ENCODE data around the gene XPC.

XPC gene

DNA sequence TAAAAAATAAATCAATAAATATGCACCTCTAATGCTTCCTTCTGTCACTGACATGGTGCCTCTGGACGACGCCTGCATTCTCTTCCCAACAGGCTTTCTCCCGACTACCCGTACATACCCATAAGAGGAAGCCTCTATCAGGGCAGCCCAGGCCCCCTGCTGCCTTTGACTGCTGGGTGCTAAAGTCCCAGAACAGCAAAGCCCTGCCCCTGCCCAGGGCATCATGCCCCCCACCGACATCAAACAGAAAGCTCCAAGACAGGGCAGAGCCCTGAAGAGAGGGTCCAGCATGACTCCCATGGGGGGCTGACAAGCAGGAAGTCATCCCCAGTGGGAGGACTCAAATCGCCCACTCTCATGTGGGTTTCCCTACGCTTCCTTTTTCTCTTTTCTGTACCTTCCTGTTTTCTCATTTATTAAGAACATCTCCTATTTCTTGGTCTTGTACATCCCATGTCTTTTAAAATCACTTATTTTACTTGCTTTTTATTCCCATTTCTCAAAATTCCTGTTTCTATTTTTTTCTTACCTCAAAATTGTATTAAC is 23.4 kb downstream of the XPC start:
- peaks cover 60% of the 10 kb centered on the region for H3K36me3 Mint-ChIP-seq (ENCODE audit: insufficient read depth)
- ATAC-seq (replicated peaks): no peak

DNA sequence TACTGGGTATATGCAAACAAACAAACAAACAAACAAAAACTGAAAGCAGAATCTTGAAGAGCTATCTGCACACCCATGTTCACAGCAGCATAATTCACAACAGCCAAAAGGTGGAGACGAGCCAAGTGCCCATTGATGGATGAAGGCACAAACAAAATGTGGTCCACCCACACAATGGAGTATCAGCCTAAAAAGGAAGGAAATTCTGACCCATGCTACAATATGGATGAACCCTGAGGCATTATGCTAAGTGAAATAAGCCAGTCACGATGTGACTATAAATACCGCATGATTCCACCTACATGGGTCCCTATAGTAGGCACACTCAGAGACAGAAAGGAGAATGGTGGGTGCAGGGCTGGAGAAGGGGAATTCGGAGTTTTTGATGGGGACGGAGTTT is 24.1 kb downstream of the XPC start:
- H3K27me3 Mint-ChIP-seq: no peaks in the 10 kb centered on the region
- H3K9me3 Mint-ChIP-seq: no peaks in the 10 kb centered on the region
- no peak for ATAC-seq (replicated peaks)
- peak overlapping the region; percentile 0 to 1 for H3K27ac Mint-ChIP-seq
- H3K36me3 Mint-ChIP-seq (ENCODE audit: insufficient read depth): peaks cover 54% of the 10 kb centered on the region
- peaks cover 5 to 14% of the 10 kb centered on the region in 2 donors for H3K4me1 Mint-ChIP-seq (ENCODE audit: low read depth in 2 of 2)
- no peak overlapping the region for H3K4me3 Mint-ChIP-seq
- no peak for DNase-seq

More for the DNA sequence above, 23.4 kb downstream of the XPC start:
- Mint-ChIP-seq H3K4me1 (ENCODE audit: low read depth in 2 of 2) (peaks cover 5 to 14% of the 10 kb centered on the region in 2 donors), H3K4me3 (no peak overlapping the region), H3K9me3 (no peaks in the 10 kb centered on the region), H3K27ac (peak overlapping the region in 1 of 2 donors; percentile 27), H3K27me3 (no peaks in the 10 kb centered on the region)
- no peak for DNase-seq

- DNase-seq: no peak
- Mint-ChIP-seq H3K27ac (peak overlapping the region; percentile 0 to 1), H3K36me3 (ENCODE audit: insufficient read depth) (peaks cover 48% of the 10 kb centered on the region)
These were observed 24.7 kb downstream of the XPC start for GRCh38 chr3:14153663-14154062.

GRCh38 chr3:14152963-14153355 is 25.4 kb downstream of the XPC start:
- ATAC-seq (replicated peaks) (no peak), DNase-seq (no peak)
- no peak overlapping the region for H3K4me3 Mint-ChIP-seq
- no peaks in the 10 kb centered on the region for H3K27me3 Mint-ChIP-seq
- no peaks in the 10 kb centered on the region for H3K9me3 Mint-ChIP-seq
- H3K36me3 Mint-ChIP-seq (ENCODE audit: insufficient read depth): peaks cover 42% of the 10 kb centered on the region
- peak overlapping the region in 1 of 2 donors; percentile 60 for H3K27ac Mint-ChIP-seq
- peaks cover 5 to 13% of the 10 kb centered on the region in 2 donors for H3K4me1 Mint-ChIP-seq (ENCODE audit: low read depth in 2 of 2)

More at GRCh38 chr3:14153663-14154062, 24.7 kb downstream of the XPC start:
- Mint-ChIP-seq H3K4me3 (no peak overlapping the region), H3K4me1 (ENCODE audit: low read depth in 2 of 2) (peaks cover 5 to 14% of the 10 kb centered on the region in 2 donors), H3K27me3 (no peaks in the 10 kb centered on the region), H3K9me3 (no peaks in the 10 kb centered on the region)
- no peak for ATAC-seq (replicated peaks)

DNA sequence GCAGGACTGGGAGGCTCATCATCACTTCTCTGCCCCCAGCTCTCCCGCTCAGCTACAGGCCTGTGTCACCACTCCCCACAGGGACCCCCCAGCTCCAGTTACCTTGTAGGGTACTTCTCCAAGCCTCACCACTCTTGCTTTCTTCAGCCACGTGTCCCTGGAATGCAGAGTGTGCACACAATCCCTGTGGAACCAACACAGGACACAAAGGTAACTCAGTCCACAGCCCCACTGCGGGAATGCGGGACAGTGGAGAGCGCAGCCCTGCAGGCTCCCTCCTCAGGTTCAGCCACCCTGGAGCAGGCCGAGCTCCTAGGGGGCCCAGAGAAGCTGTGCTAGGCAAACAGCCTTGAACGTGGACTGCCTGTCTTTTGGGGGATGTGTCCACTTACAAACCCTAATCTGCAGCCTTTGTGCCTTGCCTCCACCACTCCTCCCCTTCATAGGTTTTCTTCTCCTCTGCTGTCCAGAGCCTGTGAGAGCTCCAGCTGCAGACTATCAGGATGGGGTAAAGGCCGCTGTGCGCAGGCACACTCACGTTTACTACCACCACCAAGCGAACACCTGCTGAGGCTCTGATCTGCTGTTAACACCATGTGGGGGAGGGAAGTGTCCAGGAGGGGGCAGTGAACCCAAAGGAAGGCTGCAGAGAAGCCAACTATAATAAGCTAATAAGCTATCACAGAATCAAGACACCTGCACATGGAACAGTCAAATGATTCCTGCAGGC is 26.0 kb downstream of the XPC start:
- H3K9me3 Mint-ChIP-seq: no peaks in the 10 kb centered on the region
- DNase-seq: no peak
- no peak overlapping the region for H3K4me3 Mint-ChIP-seq

DNA sequence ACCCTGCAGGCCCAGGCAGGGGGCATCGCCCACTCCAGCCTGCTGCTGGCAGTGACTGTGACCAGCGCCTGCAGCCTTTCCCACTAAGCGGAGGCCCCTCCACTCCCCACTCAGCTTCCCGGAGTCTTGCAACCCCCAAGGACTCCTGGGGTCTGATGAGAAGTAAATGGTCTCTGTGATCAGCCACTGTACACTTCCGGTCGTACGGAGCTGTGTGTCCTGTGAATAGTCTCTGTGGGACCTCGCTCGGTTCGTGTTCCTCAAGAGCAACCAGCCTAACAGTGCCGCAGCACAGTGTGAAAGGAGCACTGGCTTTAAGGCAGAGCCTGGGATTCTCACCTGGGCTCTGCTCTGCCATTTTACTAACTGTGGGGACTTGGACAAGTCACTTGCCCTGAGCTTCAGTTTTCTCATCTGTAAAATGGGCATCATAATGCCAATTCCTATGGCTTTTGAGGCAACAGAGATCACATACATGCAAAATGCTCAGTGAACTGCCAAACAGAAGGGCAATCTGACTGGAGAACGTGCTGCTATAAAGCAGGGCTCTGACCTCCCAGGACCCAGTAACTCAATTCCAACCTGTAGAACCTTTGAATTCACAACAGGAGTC is 26.8 kb downstream of the XPC start:
- Mint-ChIP-seq H3K4me1 (ENCODE audit: low read depth in 2 of 2) (peaks cover 5 to 13% of the 10 kb centered on the region in 2 donors), H3K4me3 (no peak overlapping the region), H3K27ac (peak overlapping the region in 1 of 2 donors; percentile 60), H3K9me3 (no peaks in the 10 kb centered on the region), H3K36me3 (ENCODE audit: insufficient read depth) (peaks cover 39% of the 10 kb centered on the region), H3K27me3 (no peaks in the 10 kb centered on the region)
- DNase-seq (no peak), ATAC-seq (replicated peaks) (no peak)

More for the DNA sequence above, 26.0 kb downstream of the XPC start:
- ATAC-seq (replicated peaks): peak; percentile 41
- Mint-ChIP-seq H3K27me3 (no peaks in the 10 kb centered on the region), H3K4me1 (ENCODE audit: low read depth in 2 of 2) (peaks cover 5 to 13% of the 10 kb centered on the region in 2 donors), H3K36me3 (ENCODE audit: insufficient read depth) (peaks cover 42% of the 10 kb centered on the region), H3K27ac (peak overlapping the region in 1 of 2 donors; percentile 60)

- H3K36me3 Mint-ChIP-seq (ENCODE audit: insufficient read depth): peaks cover 35% of the 10 kb centered on the region
- no peaks in the 10 kb centered on the region for H3K27me3 Mint-ChIP-seq
- H3K9me3 Mint-ChIP-seq: no peaks in the 10 kb centered on the region
- ATAC-seq (replicated peaks) (no peak), DNase-seq (no peak)
- peak overlapping the region; percentile 75 to 99 for H3K27ac Mint-ChIP-seq
- H3K4me1 Mint-ChIP-seq (ENCODE audit: low read depth in 2 of 2): peaks cover 5 to 15% of the 10 kb centered on the region in 2 donors
- no peak overlapping the region for H3K4me3 Mint-ChIP-seq
These were observed 27.7 kb downstream of the XPC start for GRCh38 chr3:14150491-14151230.

- ATAC-seq (replicated peaks) (no peak), DNase-seq (no peak)
- no peaks in the 10 kb centered on the region for H3K9me3 Mint-ChIP-seq
- no peaks in the 10 kb centered on the region for H3K27me3 Mint-ChIP-seq
- peak overlapping the region; percentile 75 to 99 for H3K27ac Mint-ChIP-seq
- H3K36me3 Mint-ChIP-seq (ENCODE audit: insufficient read depth): peaks cover 40% of the 10 kb centered on the region
- no peak overlapping the region for H3K4me3 Mint-ChIP-seq
- H3K4me1 Mint-ChIP-seq (ENCODE audit: low read depth in 2 of 2): peaks cover 8 to 19% of the 10 kb centered on the region in 2 donors
These were observed 28.3 kb downstream of the XPC start for GRCh38 chr3:14150078-14150477.

GRCh38 chr3:14148041-14148985 is 30.1 kb downstream of the XPC start:
- peak overlapping the region; percentile 98 to 99 for H3K27ac Mint-ChIP-seq
- H3K4me3 Mint-ChIP-seq: no peak overlapping the region
- ATAC-seq (replicated peaks) (no peak), DNase-seq (no peak)
- peaks cover 44% of the 10 kb centered on the region for H3K36me3 Mint-ChIP-seq (ENCODE audit: insufficient read depth)
- peaks cover 19 to 26% of the 10 kb centered on the region in 2 donors for H3K4me1 Mint-ChIP-seq (ENCODE audit: low read depth in 2 of 2)
- no peaks in the 10 kb centered on the region for H3K27me3 Mint-ChIP-seq
- H3K9me3 Mint-ChIP-seq: no peaks in the 10 kb centered on the region

GRCh38 chr3:14147617-14148016 is 30.8 kb downstream of the XPC start:
- Mint-ChIP-seq H3K4me3 (no peak overlapping the region), H3K36me3 (ENCODE audit: insufficient read depth) (peaks cover 50% of the 10 kb centered on the region), H3K27me3 (no peaks in the 10 kb centered on the region), H3K9me3 (no peaks in the 10 kb centered on the region), H3K27ac (peak overlapping the region; percentile 98 to 99), H3K4me1 (ENCODE audit: low read depth in 2 of 2) (peaks cover 25 to 31% of the 10 kb centered on the region in 2 donors)
- DNase-seq (no peak), ATAC-seq (replicated peaks) (no peak)

- Mint-ChIP-seq H3K27ac (peak overlapping the region; percentile 98 to 99), H3K4me3 (peak overlapping the region in 1 of 2 donors; percentile 8), H3K9me3 (no peaks in the 10 kb centered on the region), H3K27me3 (no peaks in the 10 kb centered on the region), H3K36me3 (ENCODE audit: insufficient read depth) (peaks cover 55% of the 10 kb centered on the region), H3K4me1 (ENCODE audit: low read depth in 2 of 2) (peaks cover 31 to 36% of the 10 kb centered on the region in 2 donors)
- DNase-seq (no peak), ATAC-seq (replicated peaks) (no peak)
These were observed 31.4 kb downstream of the XPC start for GRCh38 chr3:14147066-14147435.

DNA sequence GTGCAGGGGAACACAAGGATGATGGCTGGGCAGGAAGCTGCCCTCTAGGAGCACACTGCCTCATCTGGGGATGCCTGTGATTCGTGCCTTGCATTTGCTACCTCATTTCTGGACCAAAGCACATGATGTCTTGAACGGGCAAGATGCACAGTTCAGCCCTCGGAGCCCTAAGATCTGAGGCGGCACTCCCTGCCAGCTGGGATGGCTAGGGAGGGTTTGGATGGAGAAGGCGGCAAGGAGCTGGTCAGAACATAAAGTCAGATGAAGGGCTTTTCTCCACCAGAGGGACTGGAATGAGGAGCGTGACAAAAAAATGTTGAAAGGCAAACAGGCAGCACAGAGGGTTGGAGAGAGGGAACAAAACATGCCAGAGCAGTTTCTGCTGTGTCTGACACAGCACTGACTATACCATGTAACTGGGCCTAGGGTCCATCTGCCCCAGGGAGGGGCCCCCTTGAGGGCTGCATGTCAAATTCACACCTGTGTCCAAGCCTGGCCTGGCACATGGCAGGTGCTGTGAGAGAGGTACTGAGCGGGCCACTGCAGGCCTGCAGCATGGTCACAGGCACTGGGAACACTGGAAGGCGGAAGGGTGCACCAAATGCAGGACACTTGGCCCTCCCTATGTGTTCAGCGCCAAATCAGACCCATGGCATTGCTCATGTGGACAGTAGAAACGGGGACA is 31.9 kb downstream of the XPC start:
- DNase-seq (no peak), ATAC-seq (replicated peaks) (no peak)
- H3K4me1 Mint-ChIP-seq (ENCODE audit: low read depth in 2 of 2): peaks cover 36 to 41% of the 10 kb centered on the region in 2 donors
- no peak overlapping the region for H3K4me3 Mint-ChIP-seq
- H3K27ac Mint-ChIP-seq: peak overlapping the region; percentile 98 to 99
- no peaks in the 10 kb centered on the region for H3K9me3 Mint-ChIP-seq
- no peaks in the 10 kb centered on the region for H3K27me3 Mint-ChIP-seq
- H3K36me3 Mint-ChIP-seq (ENCODE audit: insufficient read depth): peaks cover 61% of the 10 kb centered on the region

Data from effector memory CD8-positive, alpha-beta T cell (primary cell).